Ishikawa (cell line): ENCODE results near the gene WDR72.

Experiments used
- EGR1 ChIP-seq: IDR thresholded peaks from 2 replicates; pipeline ENCODE4 v1.6.1; 2012
- EP300 ChIP-seq: IDR thresholded peaks from 2 replicates; pipeline ENCODE4 v1.6.1; 2012; ENCODE audit warnings: borderline replicate concordance
- NFIC ChIP-seq: IDR thresholded peaks from 2 replicates; pipeline ENCODE4 v1.6.1; 2012
- RAD21 ChIP-seq: IDR thresholded peaks from 2 replicates; pipeline ENCODE4 v1.6.1; 2012; ENCODE audit warnings: low read depth
- TAF1 ChIP-seq: IDR thresholded peaks from 2 replicates; pipeline ENCODE4 v1.6.1; 2012; ENCODE audit warnings: low read depth, mild to moderate bottlenecking
- TF ChIP-seq, protein P1 (sequence below): IDR thresholded peaks from 2 replicates; pipeline ENCODE4 v1.6.1; 2012
- TF ChIP-seq, protein P2 (sequence below): IDR thresholded peaks from 2 replicates; pipeline ENCODE4 v1.6.1; 2012
- TF ChIP-seq, protein P3 (sequence below): IDR thresholded peaks from 2 replicates; pipeline ENCODE4 v1.6.1; 2012; ENCODE audit warnings: low read depth, mild to moderate bottlenecking

DNA sequence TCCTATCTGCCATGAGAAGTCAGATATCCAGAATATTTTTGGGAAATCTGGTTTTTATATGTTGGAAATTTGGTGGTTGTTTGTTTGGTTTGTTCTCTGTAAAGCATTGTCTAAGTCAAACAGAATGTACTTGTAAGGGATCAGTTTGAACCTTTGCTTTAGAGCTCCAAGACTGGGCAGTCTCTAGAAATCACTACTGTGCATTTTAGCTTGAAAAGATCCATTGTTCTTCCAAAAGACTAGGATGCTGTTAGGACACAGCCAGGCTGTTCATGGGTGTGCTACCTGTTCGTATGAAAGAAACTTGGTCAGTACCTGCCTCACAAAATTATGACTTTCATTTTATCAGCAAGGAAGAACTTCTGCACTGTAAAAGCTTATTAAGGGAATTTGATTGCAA lies 182.6 kb downstream of the WDR72 start:
- TF ChIP-seq EP300, result no peak
- no peak for TF ChIP-seq TAF1
- TF ChIP-seq, protein P1, sequence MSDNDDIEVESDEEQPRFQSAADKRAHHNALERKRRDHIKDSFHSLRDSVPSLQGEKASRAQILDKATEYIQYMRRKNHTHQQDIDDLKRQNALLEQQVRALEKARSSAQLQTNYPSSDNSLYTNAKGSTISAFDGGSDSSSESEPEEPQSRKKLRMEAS, result no peak
- no peak for TF ChIP-seq RAD21
- TF ChIP-seq, protein P2, sequence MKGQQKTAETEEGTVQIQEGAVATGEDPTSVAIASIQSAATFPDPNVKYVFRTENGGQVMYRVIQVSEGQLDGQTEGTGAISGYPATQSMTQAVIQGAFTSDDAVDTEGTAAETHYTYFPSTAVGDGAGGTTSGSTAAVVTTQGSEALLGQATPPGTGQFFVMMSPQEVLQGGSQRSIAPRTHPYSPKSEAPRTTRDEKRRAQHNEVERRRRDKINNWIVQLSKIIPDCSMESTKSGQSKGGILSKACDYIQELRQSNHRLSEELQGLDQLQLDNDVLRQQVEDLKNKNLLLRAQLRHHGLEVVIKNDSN, result no peak
- TF ChIP-seq, protein P3, sequence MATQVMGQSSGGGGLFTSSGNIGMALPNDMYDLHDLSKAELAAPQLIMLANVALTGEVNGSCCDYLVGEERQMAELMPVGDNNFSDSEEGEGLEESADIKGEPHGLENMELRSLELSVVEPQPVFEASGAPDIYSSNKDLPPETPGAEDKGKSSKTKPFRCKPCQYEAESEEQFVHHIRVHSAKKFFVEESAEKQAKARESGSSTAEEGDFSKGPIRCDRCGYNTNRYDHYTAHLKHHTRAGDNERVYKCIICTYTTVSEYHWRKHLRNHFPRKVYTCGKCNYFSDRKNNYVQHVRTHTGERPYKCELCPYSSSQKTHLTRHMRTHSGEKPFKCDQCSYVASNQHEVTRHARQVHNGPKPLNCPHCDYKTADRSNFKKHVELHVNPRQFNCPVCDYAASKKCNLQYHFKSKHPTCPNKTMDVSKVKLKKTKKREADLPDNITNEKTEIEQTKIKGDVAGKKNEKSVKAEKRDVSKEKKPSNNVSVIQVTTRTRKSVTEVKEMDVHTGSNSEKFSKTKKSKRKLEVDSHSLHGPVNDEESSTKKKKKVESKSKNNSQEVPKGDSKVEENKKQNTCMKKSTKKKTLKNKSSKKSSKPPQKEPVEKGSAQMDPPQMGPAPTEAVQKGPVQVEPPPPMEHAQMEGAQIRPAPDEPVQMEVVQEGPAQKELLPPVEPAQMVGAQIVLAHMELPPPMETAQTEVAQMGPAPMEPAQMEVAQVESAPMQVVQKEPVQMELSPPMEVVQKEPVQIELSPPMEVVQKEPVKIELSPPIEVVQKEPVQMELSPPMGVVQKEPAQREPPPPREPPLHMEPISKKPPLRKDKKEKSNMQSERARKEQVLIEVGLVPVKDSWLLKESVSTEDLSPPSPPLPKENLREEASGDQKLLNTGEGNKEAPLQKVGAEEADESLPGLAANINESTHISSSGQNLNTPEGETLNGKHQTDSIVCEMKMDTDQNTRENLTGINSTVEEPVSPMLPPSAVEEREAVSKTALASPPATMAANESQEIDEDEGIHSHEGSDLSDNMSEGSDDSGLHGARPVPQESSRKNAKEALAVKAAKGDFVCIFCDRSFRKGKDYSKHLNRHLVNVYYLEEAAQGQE, result no peak
- no peak for TF ChIP-seq EGR1
- TF ChIP-seq NFIC, result no peak
